Rectal smooth muscle tissue (tissue), 1 donor: ENCODE data around the gene FOCAD.
"Not testable (repeated sequence)": the region's sequence is repeated elsewhere in the genome, so short reads cannot be mapped to it uniquely, and the experiment has no call there.

Source experiments
- H3K27ac ChIP-seq: one replicate; pipeline ENCODE4 v1.7.0; 2013; ENCODE audit warnings: low read depth, low read length, inconsistent platforms
- H3K27me3 ChIP-seq: one replicate; pipeline ENCODE4 v1.7.0; 2013; ENCODE audit warnings: low read length; ENCODE audit not compliant: control insufficient read depth, insufficient read depth
- H3K36me3 ChIP-seq: one replicate; pipeline ENCODE4 v1.7.0; 2013; ENCODE audit warnings: low read length; ENCODE audit not compliant: control insufficient read depth, insufficient read depth
- H3K4me1 ChIP-seq: one replicate; pipeline ENCODE4 v1.7.0; 2013; ENCODE audit warnings: low read length; ENCODE audit not compliant: control insufficient read depth, insufficient read depth
- H3K4me3 ChIP-seq: one replicate; pipeline ENCODE4 v1.7.0; 2013; ENCODE audit warnings: low read length
- H3K9ac ChIP-seq: one replicate; pipeline ENCODE4 v1.7.0; 2013; ENCODE audit warnings: low read length

The FOCAD gene

DNA sequence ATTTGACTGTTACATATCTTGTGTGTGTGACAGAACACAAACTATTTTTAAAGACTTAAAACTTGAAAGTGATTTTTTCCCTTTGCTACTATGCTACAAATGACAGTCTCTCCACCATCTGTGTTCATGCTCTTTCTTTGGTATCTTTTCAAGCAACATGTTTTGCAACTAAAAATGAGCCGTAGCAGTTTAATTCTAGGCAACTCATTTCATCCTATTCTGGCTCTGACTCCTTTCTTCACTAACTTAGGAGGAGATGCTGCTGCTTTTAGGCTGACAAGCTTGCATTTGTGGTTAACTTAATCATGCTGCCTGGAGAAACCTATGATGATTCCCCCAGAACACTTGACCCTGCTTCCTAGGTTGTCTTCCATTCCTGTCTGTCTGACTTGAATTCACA lies 246.8 kb downstream of the FOCAD start:
- H3K4me1 ChIP-seq: no peaks in the 10 kb centered on the region
- H3K4me3 ChIP-seq: no peak overlapping the region
- H3K36me3 ChIP-seq: no peaks in the 10 kb centered on the region
- no peak overlapping the region for H3K9ac ChIP-seq
- no peaks in the 10 kb centered on the region for H3K27me3 ChIP-seq
- H3K27ac ChIP-seq: no peak overlapping the region

GRCh38 chr9:20940447-20941173 lies 256.6 kb downstream of the FOCAD start:
- no peaks in the 10 kb centered on the region for H3K27me3 ChIP-seq
- H3K4me3 ChIP-seq: no peak overlapping the region
- H3K9ac ChIP-seq: no peak overlapping the region
- H3K4me1 ChIP-seq: no peaks in the 10 kb centered on the region
- H3K36me3 ChIP-seq: no peaks in the 10 kb centered on the region
- H3K27ac ChIP-seq: no peak overlapping the region

- H3K9ac ChIP-seq: no peak overlapping the region
Measured at GRCh38 chr9:20941174-20941690, 257.2 kb downstream of the FOCAD start.

GRCh38 chr9:20944507-20944906 lies 260.4 kb downstream of the FOCAD start:
- no peak overlapping the region for H3K9ac ChIP-seq
- H3K27me3 ChIP-seq: no peaks in the 10 kb centered on the region
- H3K36me3 ChIP-seq: no peaks in the 10 kb centered on the region
- no peak overlapping the region for H3K27ac ChIP-seq
- no peak overlapping the region for H3K4me3 ChIP-seq
- no peaks in the 10 kb centered on the region for H3K4me1 ChIP-seq

More at GRCh38 chr9:20941174-20941690, 257.2 kb downstream of the FOCAD start:
- Histone ChIP-seq H3K4me1 (no peaks in the 10 kb centered on the region), H3K27ac (no peak overlapping the region), H3K27me3 (no peaks in the 10 kb centered on the region), H3K4me3 (no peak overlapping the region), H3K36me3 (no peaks in the 10 kb centered on the region)

DNA sequence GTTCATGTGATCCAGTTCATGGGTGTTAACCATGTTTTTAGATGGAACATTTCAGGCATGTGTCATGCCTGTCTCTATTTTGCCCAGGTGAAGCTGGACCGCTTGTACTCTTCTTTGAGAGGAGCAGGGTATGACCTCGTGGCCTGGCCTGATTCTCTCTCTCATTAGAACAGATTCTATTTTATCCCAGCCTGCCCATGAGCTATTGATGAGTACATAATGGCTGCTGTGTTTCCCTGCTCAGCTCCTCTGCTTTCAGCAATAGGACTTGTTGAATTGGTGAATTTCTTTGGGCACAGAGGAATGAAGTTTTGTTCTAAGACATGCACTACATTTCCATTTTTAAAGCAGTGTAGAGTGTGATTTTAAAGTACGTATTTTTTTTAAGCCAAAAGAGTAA lies 261.2 kb downstream of the FOCAD start:
- H3K9ac ChIP-seq: no peak overlapping the region
- no peaks in the 10 kb centered on the region for H3K27me3 ChIP-seq
- no peak overlapping the region for H3K4me3 ChIP-seq
- H3K4me1 ChIP-seq: no peaks in the 10 kb centered on the region
- H3K27ac ChIP-seq: no peak overlapping the region
- H3K36me3 ChIP-seq: no peaks in the 10 kb centered on the region

- no peak overlapping the region for H3K27ac ChIP-seq
- H3K27me3 ChIP-seq: no peaks in the 10 kb centered on the region
- no peaks in the 10 kb centered on the region for H3K36me3 ChIP-seq
Measured at GRCh38 chr9:20945856-20946255, 261.8 kb downstream of the FOCAD start.

DNA sequence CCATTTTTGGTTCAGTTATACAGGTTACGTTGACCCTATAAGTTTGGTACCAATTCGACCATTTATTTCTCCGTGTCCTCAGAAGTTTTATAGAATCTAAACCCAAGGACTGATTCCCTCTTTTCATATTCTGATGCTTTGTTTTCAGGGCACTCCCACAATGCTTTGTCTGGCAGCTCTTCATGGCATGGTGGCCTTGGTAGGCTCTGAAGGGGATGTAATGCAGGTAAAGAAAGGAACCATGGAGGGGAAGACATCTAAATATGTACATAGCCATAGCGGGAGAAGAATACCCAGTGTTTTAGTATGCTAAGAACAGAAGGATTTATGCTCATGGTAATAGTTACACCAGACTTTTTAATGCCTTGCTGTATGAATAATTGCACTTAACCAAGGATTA lies 264.6 kb downstream of the FOCAD start:
- Histone ChIP-seq H3K27me3 (no peaks in the 10 kb centered on the region), H3K4me3 (no peak overlapping the region), H3K27ac (no peak overlapping the region), H3K4me1 (peaks cover 2% of the 10 kb centered on the region), H3K9ac (no peak overlapping the region), H3K36me3 (no peaks in the 10 kb centered on the region)

More at GRCh38 chr9:20945856-20946255, 261.8 kb downstream of the FOCAD start:
- Histone ChIP-seq H3K4me3 (no peak overlapping the region), H3K9ac (no peak overlapping the region), H3K4me1 (no peaks in the 10 kb centered on the region)

- Histone ChIP-seq H3K4me3 (no peak overlapping the region), H3K36me3 (no peaks in the 10 kb centered on the region), H3K4me1 (peaks cover 4% of the 10 kb centered on the region), H3K27me3 (no peaks in the 10 kb centered on the region), H3K27ac (no peak overlapping the region), H3K9ac (no peak overlapping the region)
Measured at GRCh38 chr9:20950707-20951106, 266.6 kb downstream of the FOCAD start.

DNA sequence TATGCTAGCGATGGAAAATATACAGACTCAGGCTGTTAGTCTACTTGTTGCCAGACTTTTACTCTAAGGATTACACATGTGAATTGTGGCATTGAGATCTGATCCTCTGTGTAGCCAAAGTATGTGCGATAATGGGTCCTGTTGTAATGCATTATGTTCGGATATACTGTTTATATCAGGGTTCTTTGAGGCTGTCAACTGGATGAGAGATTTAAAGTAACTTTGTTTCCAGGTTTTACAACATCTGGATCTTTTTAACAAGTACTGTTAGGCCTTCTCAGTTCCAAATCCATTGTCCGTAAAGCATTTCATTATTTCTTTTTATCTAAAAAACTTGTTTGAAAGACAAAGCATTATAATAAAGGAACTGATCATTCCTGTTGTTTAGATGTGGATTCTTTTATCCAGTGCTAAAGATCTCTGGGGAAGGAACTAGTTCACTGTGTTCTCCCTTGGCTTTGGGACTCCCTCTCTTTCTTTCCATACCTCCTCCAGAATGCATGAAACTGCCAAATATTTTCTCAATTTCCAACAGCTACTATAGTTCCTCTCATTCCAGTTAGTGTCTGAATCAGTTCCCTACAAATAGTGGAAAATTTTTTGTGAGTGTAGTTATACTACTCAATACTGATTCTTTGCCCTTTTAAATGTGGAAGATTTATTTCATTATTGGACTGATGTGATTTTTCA lies 278.6 kb downstream of the FOCAD start:
- Histone ChIP-seq H3K4me1 (peaks cover 3% of the 10 kb centered on the region), H3K9ac (no peak overlapping the region), H3K27me3 (no peaks in the 10 kb centered on the region), H3K27ac (no peak overlapping the region), H3K36me3 (no peaks in the 10 kb centered on the region), H3K4me3 (no peak overlapping the region)

GRCh38 chr9:20972684-20973083 lies 288.6 kb downstream of the FOCAD start:
- no peak overlapping the region for H3K9ac ChIP-seq
- no peaks in the 10 kb centered on the region for H3K27me3 ChIP-seq
- no peak overlapping the region for H3K4me3 ChIP-seq
- H3K27ac ChIP-seq: no peak overlapping the region
- no peaks in the 10 kb centered on the region for H3K36me3 ChIP-seq
- H3K4me1 ChIP-seq: no peaks in the 10 kb centered on the region

DNA sequence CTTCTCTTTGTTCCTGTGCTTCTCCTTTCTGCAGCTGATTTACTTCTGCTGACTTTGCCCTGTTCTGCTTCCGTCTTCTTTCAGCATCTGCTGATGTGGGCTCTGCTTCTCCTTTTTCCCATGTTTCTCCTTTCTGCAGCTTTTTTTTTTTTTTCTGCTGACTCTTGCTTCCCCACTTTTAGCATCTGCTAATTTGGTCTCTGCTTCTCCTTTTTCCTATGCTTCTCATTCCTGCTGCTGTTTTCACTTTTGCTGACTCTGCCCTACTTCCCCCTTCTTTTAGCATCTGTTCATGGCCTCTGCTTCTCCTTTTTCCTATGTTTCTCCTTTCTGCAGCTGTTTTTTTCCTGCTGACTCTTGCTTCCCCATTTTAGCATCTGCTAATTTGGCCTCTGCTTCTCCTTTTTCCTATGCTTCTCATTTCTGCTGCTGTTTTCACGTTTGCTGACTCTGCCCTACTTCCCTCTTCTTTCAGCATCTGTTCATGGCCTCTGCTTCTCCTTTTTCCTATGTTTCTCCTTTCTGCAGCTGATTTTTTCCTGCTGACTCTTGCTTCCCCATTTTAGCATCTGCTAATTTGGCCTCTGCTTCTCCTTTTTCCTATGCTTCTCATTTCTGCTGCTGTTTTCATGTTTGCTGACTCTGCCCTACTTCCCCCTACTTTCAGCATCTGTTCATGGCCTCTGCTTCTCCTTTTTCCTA lies 289.3 kb downstream of the FOCAD start:
- H3K36me3 ChIP-seq, H3K4me3 ChIP-seq, H3K4me1 ChIP-seq, H3K27me3 ChIP-seq, H3K9ac ChIP-seq, H3K27ac ChIP-seq: not testable (repeated sequence)

GRCh38 chr9:20974191-20974938 lies 290.3 kb downstream of the FOCAD start:
- H3K9ac ChIP-seq, H3K27me3 ChIP-seq, H3K27ac ChIP-seq, H3K36me3 ChIP-seq, H3K4me3 ChIP-seq, H3K4me1 ChIP-seq: not testable (repeated sequence)
